Measurements from ENCODE around the gene PPARD. TPM values are rescaled to one million over a fixed set of nuclear protein-coding genes. Genes with fewer than 3 reads are reported as not detected.
A peak's percentile ranks its signal among the peaks of the same experiment; 100 is the strongest.
"Not testable (repeated sequence)": the region's sequence is repeated elsewhere in the genome, so short reads cannot be mapped to it uniquely, and the experiment has no call there.

The PPARD gene
- total RNA-seq, 4 donors from 2014 or later = 6.4 to 37.6 (median 14.3) TPM

- no peak for TF ChIP-seq CTCF (IDR thresholded peaks at IDR 0.05)
- DNase-seq (ENCODE audit: low spot score) (no peak), ATAC-seq (ENCODE audit: low FRiP score) (peak; percentile 38)
Measured at GRCh38 chr6:35425284-35425683, 82.9 kb downstream of the PPARD start.

- TF ChIP-seq CTCF (IDR thresholded peaks at IDR 0.05) = no peak
- DNase-seq (ENCODE audit: low spot score) (no peak), ATAC-seq (ENCODE audit: low FRiP score) (no peak)
Measured at GRCh38 chr6:35426074-35426473, 83.7 kb downstream of the PPARD start.

GRCh38 chr6:35427435-35427834, 85.1 kb downstream of the PPARD start:
- no peak for TF ChIP-seq CTCF (IDR thresholded peaks at IDR 0.05)
- ATAC-seq (ENCODE audit: low FRiP score) (no peak), DNase-seq (ENCODE audit: low spot score) (no peak)

- DNase-seq (ENCODE audit: low spot score) (no peak), ATAC-seq (ENCODE audit: low FRiP score) (no peak)
Measured at GRCh38 chr6:35427851-35428321, 85.5 kb downstream of the PPARD start.

GRCh38 chr6:35428421-35429149, 86.2 kb downstream of the PPARD start:
- TF ChIP-seq CTCF (IDR thresholded peaks at IDR 0.05) = no peak
- ATAC-seq (ENCODE audit: low FRiP score) (no peak), DNase-seq (ENCODE audit: low spot score) (no peak)

More at GRCh38 chr6:35427851-35428321, 85.5 kb downstream of the PPARD start:
- TF ChIP-seq CTCF (IDR thresholded peaks at IDR 0.05) = no peak

DNA sequence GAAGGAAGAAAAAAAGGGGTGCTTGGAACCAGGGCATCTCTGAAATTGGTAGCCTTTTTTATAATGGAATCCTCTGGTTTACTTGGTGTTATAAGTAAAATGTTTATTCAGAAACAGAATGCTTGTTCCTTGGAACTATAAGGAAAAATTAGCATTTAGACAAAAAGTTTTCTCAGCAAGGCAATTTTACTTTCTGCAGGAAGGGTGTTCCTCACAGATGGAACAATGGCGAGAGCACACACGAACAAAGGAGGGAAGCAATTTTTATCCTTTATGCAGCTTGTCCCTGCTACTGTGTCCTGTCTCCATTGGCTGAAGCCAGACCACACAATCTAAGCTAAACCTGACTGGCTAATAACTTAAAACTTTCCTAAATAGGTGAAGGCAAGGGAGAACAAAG, 87.1 kb downstream of the PPARD start:
- no peak for DNase-seq (ENCODE audit: low spot score)
- TF ChIP-seq CTCF (IDR thresholded peaks at IDR 0.05) = no peak
- no peak for ATAC-seq (ENCODE audit: low FRiP score)

DNA sequence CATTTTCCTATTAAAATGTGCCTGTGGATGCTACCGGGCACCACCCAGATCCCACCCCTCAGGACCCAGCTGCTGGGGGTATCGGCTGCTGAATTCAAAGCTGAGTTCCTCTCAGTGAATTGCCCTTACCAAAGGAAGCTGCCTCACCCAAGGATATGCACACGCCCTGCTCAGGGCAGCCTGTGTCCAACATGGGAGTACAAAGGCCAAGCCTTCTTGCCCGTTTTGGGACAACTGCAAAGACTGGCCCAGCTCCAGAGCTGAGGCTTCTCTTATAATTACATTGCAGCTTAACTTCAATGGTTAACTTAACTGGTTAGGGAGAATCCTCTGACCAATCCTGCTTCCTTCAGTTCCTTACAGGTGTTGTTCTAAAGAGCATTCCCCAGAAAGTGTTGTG, 89.9 kb downstream of the PPARD start:
- ATAC-seq (ENCODE audit: low FRiP score) = peak; percentile 39

DNA sequence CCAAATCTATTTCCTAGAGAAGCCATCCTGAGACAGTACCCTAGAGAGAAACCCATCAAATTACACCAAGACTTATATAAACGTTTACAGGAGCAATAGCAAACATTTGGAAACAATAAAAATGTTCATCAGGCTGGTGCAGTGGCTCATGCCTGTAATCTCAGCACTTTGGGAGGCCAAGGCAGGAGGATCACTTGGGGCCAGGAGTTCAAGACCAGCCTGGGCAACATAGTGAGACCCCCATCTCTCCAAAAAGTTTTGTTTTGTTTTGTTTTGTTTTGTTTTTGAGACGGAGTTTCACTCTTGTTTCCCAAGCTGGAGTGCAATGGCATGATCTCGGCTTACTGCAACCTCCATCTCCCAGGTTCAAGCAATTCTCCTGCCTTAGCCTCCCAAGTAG, 90.3 kb downstream of the PPARD start:
- DNase-seq (ENCODE audit: low spot score); ATAC-seq (ENCODE audit: low FRiP score): not testable (repeated sequence)

More for the DNA sequence above, 89.9 kb downstream of the PPARD start:
- TF ChIP-seq CTCF (IDR thresholded peaks at IDR 0.05) = no peak
- no peak for DNase-seq (ENCODE audit: low spot score)
